22Rv1 (cell line): ENCODE measurements around the gene MIPOL1.

ENCODE experiments used
- CTCF ChIP-seq: fragments of 450-650 bp; IDR thresholded peaks from 2 replicates; pipeline ENCODE4 v1.5.1; 2017; ENCODE audit warnings: mild to moderate bottlenecking
- ZFX ChIP-seq: fragments of 450-650 bp; IDR thresholded peaks from 2 replicates; pipeline ENCODE4 v1.6.1; 2017; ENCODE audit warnings: antibody characterized with exemption, borderline replicate concordance

- TF ChIP-seq CTCF = no peak
- TF ChIP-seq ZFX = no peak
Observed at GRCh38 chr14:37399517-37399916, 201.8 kb downstream of the MIPOL1 start.
